Activated CD8-positive, alpha-beta memory T cell treated with anti-CD3 and anti-CD28 coated beads for 36 hours (primary cell): ENCODE results near the gene WNT7A. TPM values are rescaled to one million over a fixed set of nuclear protein-coding genes. Genes with fewer than 3 reads are reported as not detected.

Experiments
- CTCF ChIA-PET: fragments of 350-600 bp; sonication (Branson Sonifier 250); formaldehyde crosslinking; loops from one replicate; lab custom pipeline; 2021; ENCODE audit warnings: antibody characterized with exemption; lab: Charles Lee
- POLR2A ChIA-PET: fragments of 350-600 bp; sonication (Branson Sonifier 250); formaldehyde crosslinking; loops from one replicate; lab custom pipeline; 2021; ENCODE audit warnings: antibody characterized with exemption; lab: Charles Lee
- total RNA-seq, 2 experiments: library from RNA; stranded (reverse); gene quantifications; one replicate each; pipeline ENCODE4 v1.2.3, GENCODE V29; 2021

WNT7A gene
- total RNA-seq, 2 experiments from 2014 or later: 0.06 TPM; not detected in 1

DNA sequence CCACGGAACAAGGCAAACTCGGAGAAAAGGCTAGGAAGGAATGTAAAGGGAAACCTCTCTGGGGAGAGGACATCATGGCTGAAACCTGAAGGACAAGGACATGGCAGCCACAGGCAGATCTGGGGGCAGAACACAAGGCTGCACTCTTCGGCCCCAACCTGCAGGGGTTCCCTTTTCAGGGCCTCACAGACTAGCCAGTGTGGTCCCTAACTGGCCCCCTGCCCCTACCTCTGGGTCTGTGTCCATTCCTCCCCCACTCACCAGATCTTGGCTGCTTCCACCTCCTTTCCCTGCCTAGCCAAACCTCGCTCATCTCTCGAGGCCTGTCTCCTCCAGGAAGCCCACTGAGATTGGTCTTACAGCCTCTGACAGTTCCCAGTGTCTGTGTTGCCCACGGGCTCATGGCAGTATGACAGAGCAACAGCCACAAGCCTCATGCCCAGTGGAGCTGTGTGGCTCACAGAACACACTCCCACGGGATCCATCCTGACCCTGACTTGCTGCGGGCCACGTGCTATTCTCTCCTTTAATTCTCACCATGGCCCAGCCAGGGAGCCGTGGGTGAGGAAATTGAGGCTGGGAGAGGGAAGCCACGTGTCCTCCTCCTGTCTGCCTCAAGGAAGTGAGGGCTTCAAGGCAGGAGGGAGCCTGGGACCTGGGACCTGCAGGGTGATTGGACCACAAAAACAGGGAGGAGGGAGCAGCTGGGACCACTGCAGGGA is 26.5 kb downstream of the WNT7A start:
- POLR2A ChIA-PET: no interaction called here
- CTCF ChIA-PET: interaction anchor here (1.8 kb wide), 1 partner anchor 32 kb away, joined by 4 read pairs; no protein-coding TSS in a partner anchor

DNA sequence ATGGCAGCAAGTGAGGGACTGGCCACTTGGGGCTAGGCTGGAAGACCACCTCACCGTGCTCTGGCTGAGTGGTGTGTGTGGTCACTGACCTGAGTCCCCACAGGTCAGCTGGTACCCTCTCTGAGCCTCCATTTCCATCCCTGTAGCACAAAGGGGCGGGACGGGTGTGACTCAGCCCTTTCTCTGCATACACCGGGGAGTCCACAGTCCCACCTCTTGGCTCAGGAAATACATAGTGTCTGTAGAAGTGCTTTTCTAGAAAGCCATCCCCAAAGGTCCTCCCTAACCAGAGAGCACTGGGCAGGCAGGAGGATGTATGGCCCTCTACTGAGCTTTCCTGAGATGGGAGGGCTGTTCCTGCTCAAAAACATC is 27.2 kb downstream of the WNT7A start:
- POLR2A ChIA-PET: no interaction called here
- CTCF ChIA-PET: no interaction called here

DNA sequence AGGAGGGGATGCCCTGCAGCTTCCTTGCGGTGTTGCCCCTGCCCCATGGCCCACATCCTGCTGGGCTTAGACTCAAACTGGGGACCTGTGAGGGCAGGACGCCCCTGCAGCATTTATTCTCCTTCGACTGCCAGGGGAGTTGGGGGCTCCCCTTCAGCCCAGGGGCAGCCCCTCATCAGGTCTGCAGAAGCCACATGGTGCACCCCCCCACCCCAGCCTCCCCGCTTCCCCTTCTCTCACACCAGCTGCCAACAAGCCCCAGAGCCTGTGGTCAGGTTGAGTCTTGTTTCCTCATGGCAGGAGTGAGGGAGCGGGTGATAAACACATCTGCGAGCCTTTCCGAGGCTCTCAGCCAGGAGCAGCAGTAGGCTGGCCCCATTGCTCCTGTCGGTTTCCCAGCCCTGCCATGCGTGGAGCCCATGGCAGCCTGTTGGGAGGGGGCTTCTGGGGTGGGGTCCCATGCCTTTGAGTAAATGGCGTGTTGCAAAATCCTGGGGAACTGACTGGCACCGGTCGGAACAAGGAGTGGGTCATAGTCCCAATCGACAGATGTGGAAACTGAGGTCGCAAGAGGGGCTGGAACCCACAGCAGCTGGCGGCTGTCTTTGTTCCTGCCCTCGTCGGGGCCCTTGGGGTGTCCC is 27.8 kb downstream of the WNT7A start:
- ChIA-PET POLR2A (no interaction called here), CTCF (no interaction called here)

DNA sequence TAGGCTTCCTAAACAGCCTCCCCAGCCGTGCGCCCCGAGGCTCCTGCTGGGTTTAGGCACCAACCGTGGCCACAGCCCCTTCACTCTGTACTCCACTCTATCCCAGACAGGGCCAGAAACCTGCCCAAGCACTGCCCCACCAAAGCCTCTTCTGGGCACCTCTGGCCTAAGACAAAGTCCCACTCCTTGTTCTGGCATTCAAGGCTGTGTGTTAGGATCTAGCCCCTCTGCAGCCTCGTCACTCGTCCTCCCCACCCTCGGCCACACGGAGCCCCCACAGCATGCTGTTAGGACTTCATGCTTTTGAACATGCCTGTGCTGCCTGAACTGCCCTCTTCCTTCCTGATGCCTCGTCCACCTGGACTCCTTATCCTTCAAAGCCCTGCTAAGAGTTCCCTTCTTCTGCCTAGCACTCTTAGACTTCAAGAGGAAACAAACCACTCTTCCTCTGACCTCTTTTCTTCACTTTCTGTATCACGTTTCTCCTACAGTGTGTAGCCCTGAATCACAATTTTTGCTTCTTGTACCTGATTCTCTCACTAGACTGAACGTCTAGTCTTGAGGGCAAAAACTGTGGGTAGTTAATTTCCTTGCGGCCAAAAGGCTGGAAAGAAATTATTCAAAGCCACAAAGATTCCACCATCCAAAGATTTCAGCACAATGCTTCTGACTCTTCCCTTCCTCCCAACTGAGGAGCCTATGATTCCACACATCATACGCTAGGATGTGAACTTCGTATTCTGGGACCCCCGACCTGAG is 28.6 kb downstream of the WNT7A start:
- CTCF ChIA-PET: no interaction called here
- POLR2A ChIA-PET: no interaction called here

DNA sequence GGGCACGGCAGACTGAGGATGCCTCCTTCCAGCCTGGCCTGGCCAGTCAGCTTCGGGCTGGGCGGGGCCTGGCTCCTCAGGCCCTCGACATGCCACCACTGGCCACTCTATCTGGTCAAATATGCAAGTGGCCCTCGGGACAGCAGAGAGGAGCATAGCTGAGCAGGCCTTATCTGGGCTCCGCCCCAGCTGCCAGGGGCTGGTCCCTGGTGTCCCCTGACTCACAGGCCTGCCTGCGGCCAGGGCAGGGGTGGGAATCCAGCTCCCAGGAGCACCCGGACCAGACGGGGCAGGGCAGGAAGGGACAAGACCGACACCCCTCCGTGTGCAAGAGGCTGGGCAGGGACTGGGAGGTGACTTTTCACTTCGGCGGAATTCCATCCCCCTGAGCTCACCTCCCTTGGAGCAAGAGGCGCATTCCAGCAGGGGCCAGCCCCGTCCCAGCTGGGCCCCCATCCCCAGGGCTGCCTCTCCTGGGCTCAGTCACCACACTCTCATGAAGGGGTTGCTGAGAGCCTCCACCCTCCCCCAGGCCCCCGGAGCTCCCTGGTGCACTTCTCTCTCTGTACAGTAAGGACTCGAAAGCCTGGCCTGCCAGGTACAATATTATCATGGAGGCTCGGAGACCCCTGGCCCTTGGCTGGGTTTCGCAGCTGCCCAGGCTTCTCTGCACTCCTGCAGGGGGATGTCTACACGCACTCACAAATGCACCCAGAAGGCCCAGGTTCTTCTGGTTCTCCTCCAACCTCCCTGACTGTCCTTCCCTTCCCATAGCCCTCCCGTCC is 29.5 kb downstream of the WNT7A start:
- ChIA-PET CTCF (no interaction called here), POLR2A (no interaction called here)

DNA sequence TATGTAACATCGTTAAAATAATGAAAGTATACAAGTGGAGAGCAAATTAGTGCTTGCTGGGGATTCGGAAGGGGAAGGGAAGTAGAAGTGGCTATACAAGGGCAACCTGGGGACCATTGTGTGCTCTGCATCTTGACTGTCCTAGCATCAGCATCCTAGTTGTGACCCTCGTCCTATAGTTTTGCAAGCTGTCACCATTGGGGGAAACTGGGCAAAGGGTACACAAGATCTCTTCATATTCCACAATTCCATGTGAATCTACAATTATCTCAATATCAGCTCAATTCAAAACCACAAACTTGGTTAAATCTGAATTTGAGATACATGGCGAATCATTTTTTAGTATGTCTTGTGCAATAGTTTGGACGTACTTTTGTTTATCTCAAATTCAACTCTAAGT is 30.9 kb downstream of the WNT7A start:
- ChIA-PET POLR2A (no interaction called here), CTCF (interaction anchor here (1.6 kb wide), 1 partner anchor 194 kb away, joined by 3 read pairs; no protein-coding TSS in a partner anchor)

DNA sequence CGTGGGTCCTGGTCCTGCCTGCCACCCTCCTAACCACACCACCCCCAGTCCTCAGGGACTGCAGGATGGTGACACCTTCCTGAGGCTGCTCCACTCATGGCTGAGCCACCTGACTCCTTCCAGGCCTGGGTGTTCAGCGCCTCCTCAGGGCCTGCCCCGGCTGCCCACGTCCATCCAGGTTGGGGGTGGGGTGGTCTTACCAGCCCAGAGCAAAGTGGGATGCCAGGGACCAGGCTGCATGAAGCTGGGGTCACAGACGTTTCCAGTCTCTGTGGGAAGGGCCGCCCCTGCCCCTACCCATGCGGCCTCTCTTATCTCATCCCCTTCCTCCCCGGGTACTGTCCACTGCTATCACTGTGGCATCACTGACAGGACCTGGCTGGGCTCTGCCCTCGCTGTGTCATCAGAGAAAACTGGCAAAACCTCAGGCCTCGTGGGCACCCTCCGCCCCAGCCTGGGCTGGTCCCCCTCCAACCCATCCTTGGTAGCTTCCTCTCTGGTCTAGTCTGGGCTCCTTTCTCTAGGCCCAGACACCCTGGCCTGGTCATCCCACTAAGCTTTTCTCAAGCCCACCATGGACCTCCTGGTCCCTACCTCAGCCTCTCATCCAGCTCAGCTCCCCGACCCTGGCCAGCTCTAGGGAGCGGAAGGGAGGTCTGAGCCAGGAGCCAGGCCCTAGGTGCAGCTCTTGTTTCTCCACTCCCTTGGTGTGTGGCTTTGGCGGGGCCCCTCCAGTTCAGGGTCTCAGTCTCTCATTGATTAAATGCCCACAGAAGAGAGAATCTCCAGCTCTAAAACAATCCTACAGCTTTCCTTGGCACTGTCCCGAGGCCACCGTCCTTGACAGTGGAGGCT is 32.9 kb downstream of the WNT7A start:
- POLR2A ChIA-PET: no interaction called here
- CTCF ChIA-PET: no interaction called here

DNA sequence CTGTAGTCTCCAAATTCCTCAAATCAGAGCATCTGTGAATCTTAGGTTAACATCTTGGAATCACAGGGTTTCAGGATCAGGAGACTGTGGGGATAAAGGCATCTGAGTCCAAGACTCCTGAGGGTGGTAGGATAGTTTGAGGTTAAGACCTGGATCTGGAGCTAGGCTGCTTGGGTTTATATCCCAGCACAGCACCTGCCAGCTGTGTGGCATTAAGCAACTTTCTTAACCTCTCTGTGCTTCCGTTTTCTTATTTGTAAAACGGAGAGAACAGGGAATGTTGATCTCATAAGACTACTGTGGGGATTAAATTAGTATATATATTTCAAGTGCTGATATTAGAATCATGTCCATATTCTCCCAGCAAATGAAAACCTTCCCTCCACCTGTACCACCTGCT is 33.6 kb downstream of the WNT7A start:
- CTCF ChIA-PET: no interaction called here
- POLR2A ChIA-PET: no interaction called here

DNA sequence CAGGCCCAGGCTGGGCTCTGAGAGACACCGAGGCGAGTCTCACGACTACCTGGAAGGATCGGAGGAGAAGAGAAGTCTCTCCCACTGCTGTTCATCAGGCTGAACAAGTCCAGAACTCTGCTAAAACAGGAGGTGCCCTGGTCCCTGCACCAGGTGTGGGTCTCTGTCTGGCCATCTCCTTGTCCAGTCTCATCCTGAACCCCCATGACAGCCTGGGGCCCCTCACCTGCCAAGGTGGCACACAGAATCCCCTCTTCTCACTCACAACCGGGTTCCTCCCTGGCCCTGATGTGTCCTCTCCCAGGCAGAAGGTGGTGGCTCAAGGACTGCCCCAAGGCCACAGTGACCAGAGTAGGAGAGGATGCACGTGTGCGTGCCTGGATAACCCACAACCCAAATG is 34.1 kb downstream of the WNT7A start:
- ChIA-PET CTCF (no interaction called here), POLR2A (no interaction called here)

DNA sequence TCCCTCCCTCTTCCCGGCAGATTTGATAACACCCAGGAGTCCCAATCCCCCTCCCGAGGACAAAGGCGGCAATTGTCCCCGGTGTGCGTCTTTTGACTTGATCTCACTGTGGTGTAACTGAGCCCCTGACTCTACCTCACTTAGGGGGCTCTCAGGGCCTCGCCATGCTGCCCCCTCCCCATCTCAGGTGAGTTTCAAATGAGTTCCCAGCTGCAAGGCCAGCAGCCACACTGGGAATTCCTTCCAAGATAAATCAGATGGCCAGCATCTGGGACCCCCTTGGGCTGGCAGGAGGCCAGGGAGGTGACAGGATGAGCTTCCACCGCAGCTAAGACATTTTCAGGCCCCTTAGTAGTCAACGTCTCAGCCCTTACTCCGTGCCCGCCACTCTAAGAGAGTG is 35.0 kb downstream of the WNT7A start:
- ChIA-PET CTCF (no interaction called here), POLR2A (no interaction called here)

DNA sequence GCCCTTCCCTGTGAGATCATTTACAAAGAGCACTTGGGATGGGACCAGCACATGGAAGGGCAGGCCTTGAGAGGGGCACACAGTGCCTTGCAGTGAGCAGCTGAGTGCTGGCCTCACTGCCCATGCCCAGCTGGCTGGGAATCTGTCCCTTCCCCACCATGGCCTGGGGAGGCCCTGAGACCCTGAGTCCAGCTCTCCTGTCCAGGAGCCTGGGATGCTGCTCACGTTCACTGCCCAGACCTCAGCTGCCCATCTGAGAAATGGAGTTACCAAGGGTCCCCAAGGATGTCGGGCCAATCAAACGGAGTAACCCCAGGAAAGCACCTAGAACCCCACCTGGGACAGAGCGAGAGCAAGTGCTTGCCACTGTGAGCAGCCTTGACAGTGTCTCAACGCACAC is 35.6 kb downstream of the WNT7A start:
- ChIA-PET POLR2A (no interaction called here), CTCF (no interaction called here)

DNA sequence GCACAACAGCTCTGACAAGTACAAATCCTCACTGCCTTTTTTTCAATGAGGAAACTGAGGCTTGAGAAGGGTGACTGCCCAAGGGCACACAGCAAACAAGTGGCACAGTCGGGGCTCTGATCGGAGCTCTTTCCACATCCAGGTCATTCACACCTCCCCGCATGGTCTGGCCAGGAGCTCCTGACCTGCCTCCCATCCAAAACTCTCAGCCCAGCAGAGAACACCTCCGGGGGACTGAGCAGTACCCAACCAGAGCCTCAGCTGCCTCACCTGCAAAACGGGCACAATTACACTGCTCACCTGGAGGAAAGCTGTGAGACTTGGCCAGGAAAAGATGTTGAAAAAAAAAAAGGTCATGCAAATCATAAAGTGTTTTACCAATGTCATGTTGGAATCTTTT is 36.5 kb downstream of the WNT7A start:
- POLR2A ChIA-PET: no interaction called here
- CTCF ChIA-PET: no interaction called here

DNA sequence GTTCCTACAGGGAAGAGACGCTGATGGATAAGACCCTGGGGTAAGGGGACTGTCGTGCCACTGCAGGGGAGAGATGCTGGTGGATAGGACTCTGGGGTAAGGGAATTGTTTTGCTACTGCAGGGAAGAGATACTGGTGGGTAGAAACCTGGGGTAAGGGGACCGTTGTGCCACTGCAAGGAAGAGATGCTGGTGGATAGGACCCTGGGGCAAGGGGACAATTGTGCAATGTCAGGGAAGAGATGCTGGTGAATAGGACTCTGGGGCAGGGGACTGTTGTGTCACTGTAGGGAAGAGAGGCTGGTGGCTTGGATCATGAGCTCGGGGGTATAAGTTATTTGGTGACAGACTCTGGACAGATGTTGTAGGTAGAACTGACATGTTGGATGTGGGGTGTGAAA is 37.6 kb downstream of the WNT7A start:
- ChIA-PET CTCF (no interaction called here), POLR2A (no interaction called here)

DNA sequence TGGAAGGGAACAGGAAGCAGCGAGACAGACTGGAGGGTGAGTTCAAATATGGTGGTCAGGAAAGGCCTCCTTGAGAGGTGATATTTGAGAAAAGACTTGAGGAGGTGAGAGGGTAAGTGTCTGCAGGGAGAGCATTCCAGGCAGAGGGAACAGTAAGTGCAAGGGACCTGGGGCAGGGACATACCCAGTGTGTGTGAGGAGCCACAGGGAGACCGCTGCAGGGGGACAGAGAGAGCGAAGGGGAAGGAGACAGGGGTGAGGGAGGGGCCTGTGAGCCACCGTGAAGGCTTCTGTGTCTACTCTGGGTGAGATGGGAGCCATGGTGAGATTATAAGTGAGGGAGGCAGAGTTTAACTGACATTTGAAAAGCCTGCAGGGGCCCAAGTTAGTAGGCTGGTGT is 38.0 kb downstream of the WNT7A start:
- CTCF ChIA-PET: no interaction called here
- POLR2A ChIA-PET: no interaction called here

DNA sequence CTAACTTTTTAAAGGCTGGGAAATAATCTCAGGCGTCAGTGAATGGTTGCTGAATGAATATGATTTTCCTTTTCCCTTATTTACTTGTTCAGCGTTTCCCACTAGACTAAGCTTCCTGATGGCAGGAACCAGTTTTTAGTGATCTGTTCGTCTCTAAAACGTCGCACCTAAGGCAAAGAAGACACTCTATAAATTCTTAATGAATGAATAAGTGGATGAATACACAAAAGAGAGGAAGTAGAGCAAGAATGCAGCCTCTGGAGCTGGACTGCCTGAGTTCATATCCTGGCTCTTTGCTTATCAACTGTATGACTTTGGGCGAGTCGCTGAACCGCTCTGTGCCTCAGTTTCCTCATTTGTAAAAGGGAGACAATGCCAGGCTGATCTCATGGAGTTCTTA is 38.7 kb downstream of the WNT7A start:
- ChIA-PET CTCF (no interaction called here), POLR2A (no interaction called here)

DNA sequence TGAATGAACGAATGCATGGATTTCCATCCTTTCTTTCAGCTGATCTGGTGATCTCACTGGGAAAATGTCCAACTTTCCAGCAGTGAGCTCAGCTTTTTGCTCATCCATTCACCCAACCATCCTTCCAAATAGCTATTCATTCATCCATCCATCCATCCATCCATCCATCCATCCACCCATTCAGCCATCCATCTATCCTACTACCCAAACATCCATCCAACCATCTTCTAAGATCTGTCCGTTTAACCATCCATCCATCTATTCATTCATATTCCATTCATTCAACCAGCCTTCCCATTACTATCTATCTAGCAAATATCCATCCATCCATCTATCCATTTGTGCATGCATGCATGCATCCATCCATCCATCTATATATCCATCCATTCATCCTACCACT is 39.4 kb downstream of the WNT7A start:
- POLR2A ChIA-PET: no interaction called here

DNA sequence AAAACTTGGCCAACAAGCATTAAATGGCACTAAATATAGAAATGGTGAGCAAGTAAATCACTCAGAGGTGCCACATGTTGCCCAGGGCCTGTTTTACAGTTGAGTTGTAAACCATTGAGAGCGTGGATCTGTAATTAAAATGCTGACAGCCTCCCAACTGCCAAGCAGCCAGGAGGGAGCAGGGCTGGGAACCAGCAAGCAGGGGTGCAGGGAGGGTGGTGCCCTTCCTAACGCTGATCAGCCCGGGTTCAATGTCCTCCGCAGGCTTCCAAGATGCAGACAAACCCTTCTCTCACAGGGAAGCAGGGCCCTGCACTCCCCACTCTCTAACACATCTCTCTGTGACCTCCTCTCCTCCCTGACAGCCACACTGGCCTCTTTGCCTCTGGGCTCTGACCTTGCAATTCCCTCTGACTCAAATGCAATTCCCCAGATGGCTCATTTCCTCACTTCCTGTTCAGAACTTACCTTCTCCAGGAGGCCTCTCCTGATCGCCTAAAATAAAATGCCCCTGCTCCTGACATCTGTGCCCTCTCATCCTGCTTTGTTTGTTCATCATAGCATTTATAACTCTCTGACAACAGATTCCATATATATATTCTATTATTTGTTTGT is 40.0 kb downstream of the WNT7A start:
- ChIA-PET CTCF (no interaction called here), POLR2A (no interaction called here)

More for the DNA sequence above, 39.4 kb downstream of the WNT7A start:
- CTCF ChIA-PET: no interaction called here

DNA sequence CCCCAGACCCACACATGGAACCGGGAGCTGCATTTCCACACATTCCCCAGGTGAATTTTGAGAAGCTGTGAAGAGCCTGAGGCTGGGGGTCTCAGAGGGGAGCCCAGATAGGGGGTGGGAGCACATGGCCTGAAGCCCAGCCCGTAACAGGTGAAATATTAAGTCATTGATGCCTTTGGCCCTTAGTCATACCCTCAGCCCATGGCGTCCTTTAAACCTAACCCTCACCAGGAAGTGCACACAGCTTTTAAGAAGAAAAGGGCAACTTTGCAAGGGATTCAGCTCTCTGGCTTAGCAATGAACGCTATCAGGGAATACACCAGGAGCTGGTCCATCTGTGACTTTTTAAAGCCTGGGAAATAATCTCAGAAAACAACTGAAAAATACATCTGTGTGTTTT is 40.6 kb downstream of the WNT7A start:
- CTCF ChIA-PET: no interaction called here

DNA sequence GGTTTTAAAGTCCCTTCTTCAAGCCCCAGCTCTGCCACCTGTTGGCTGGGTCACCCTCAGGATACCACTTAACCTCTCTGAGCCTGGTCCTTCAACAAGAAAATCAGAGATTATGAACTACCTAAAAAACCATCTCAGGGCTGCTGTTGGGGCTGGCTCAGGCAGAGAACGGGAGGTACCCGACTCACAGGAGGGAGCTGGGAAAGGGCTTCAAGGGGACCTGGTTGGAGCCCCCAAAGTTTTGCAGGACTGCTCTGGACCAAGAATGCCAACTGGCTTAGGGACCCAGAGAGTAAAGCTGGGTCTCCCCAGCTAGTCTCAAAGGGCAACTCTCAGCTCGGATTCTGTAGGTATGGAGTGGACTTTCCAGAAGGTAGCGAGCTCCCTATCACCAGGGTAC is 41.5 kb downstream of the WNT7A start:
- CTCF ChIA-PET: no interaction called here

More for the DNA sequence above, 40.6 kb downstream of the WNT7A start:
- POLR2A ChIA-PET: no interaction called here

More for the DNA sequence above, 41.5 kb downstream of the WNT7A start:
- POLR2A ChIA-PET: no interaction called here
